Activated CD4-positive, alpha-beta T cell treated with anti-CD3 and anti-CD28 coated beads for 36 hours (primary cell): ENCODE measurements around the gene TCF4. TPM values are rescaled to one million over a fixed set of nuclear protein-coding genes. Genes with fewer than 3 reads are reported as not detected.

Source experiments
- ATAC-seq: fragments of 200-7000 bp; cut with Tn5 transposase; one replicate; pipeline ENCODE4 v1.10.0; 2021; ENCODE audit warnings: mild to moderate bottlenecking, moderate library complexity
- CTCF ChIA-PET: fragments of 350-600 bp; sonication (Branson Sonifier 250); formaldehyde crosslinking; loops from one replicate; lab custom pipeline; 2021; ENCODE audit warnings: antibody characterized with exemption; lab: Charles Lee
- POLR2A ChIA-PET: fragments of 350-600 bp; sonication (Branson Sonifier 250); formaldehyde crosslinking; loops from one replicate; lab custom pipeline; 2021; ENCODE audit warnings: antibody characterized with exemption, inconsistent platforms; lab: Charles Lee
- DNase-seq: peaks from one replicate; pipeline ENCODE4 v3.0.0-alpha.2; 2020
- H3K27ac Mint-ChIP-seq: one replicate; pipeline ENCODE4 v1.8.0; 2021; ENCODE audit warnings: mixed read lengths
- H3K27me3 Mint-ChIP-seq: one replicate; pipeline ENCODE4 v1.8.0; 2021; ENCODE audit warnings: mixed read lengths
- H3K36me3 Mint-ChIP-seq: one replicate; pipeline ENCODE4 v1.8.0; 2021; ENCODE audit warnings: low read depth, mixed read lengths
- H3K4me1 Mint-ChIP-seq: one replicate; pipeline ENCODE4 v1.8.0; 2021; ENCODE audit warnings: mixed read lengths
- H3K4me3 Mint-ChIP-seq: one replicate; pipeline ENCODE4 v1.8.0; 2021; ENCODE audit warnings: mild to moderate bottlenecking, moderate library complexity, mixed read lengths
- H3K9me3 Mint-ChIP-seq: one replicate; pipeline ENCODE4 v1.8.0; 2021; ENCODE audit warnings: low read depth, mixed read lengths
- intact Hi-C, 2 experiments: fragments of 100-400 bp; cut with DNase I in 1 of 2; cut with micrococcal nuclease in 1 of 2; formaldehyde crosslinking; loops; one replicate each; pipeline versions ENCODE4 v1.14.2 to v1.15.1; 2022 to 2024; cut with DNase I, micrococcal nuclease
- total RNA-seq, 2 experiments: library from RNA; stranded (reverse); gene quantifications; one replicate each; pipeline ENCODE4 v1.2.3, GENCODE V29; 2021

TCF4 gene
- total RNA-seq, 2 experiments from 2014 or later, result 0.69 to 1.9 TPM

DNA sequence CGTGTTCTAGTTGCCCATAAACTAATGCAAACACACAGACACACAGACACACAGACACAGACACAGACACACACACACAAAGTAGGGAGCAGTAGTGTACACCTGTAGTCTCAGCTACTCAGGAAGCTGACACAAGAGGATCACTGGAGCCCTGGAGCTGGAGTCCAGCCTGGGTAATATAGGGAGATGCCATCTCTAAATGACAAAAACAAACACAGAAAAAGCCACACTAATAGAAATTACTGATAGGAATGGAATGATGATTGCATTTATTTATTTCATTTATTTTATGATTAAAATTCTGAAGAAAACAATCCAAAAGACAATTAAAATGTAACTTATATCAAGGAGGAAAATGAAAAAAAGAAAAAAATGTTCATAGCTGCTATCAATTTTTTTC lies 30.8 kb downstream of the TCF4 start:
- Mint-ChIP-seq H3K36me3 (no peaks in the 10 kb centered on the region), H3K9me3 (no peaks in the 10 kb centered on the region), H3K4me3 (no peak overlapping the region), H3K27me3 (peaks cover 3% of the 10 kb centered on the region), H3K4me1 (no peaks in the 10 kb centered on the region), H3K27ac (no peak overlapping the region)
- DNase-seq (no peak), ATAC-seq (no peak)
- POLR2A ChIA-PET, result no interaction called here
- CTCF ChIA-PET, result interaction anchor here (0.8 kb wide), 1 partner anchor 103 kb away, joined by 3 read pairs; no protein-coding TSS in a partner anchor
- intact Hi-C loops, result no loop called here

DNA sequence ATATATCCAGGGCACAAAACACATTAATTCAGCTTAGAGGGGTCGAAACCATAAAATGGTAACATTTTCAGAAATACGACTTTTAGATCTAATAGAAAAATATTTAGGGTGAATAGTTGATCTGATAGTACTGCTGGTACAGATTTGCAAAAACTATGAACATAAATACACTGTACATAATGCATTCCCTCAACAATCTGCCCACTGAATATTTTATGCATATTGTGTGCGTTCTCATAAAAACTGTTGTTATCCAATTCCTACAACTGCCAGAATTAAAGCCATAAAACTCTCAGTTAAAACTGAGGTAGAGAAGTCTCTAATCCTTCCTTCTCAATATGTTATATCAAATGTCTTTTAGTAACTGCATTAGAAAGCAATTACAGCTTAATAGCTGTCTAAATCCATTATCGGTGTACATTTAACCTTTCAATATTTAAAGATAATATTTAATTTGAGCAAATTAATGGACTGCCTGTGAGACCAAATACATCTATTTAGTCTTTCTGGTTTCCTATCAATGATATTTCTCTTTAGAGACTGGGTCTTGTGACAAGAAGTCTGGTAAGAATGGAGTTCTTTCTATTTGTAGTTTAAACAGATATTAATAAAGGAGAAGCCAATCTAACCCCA lies 32.5 kb downstream of the TCF4 start:
- no peaks in the 10 kb centered on the region for H3K9me3 Mint-ChIP-seq
- H3K4me3 Mint-ChIP-seq, result no peak overlapping the region
- H3K27ac Mint-ChIP-seq, result no peak overlapping the region
- no peaks in the 10 kb centered on the region for H3K4me1 Mint-ChIP-seq
- DNase-seq (no peak), ATAC-seq (no peak)
- intact Hi-C loops, result no loop called here
- no peaks in the 10 kb centered on the region for H3K36me3 Mint-ChIP-seq
- ChIA-PET CTCF (interaction anchor here (0.6 kb wide), 1 partner anchor 27 kb away, joined by 3 read pairs; no protein-coding TSS in a partner anchor), POLR2A (no interaction called here)
- peaks cover 3% of the 10 kb centered on the region for H3K27me3 Mint-ChIP-seq

DNA sequence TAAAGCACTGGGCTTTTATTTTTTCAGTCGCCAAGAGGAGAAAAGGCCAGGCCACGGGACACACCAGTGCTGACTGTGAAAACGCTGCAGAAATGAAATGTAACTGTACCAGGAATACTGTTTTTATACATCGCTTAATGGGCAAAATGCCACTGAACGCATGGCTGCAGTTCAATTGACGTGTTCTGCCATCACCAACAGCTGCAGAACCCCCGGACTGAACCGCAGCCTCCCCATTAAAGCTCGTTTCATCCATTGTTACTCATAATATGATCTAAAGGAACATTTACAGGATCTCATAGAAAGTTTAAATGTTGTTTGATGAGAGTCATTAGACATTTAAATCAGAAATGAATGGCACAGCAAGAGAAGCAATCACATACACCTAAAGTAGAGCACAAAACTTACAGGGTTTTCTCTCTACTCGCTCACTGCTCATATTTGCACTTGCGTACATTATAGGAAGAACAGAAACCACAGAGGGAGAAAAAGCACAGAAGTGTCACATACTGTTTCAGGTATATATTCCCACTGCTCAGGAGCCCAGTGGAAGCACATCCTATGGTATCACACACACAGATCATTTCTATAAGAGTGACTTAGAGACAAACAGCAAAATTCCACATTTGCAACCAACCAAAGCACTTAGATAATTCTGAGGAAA lies 35.3 kb downstream of the TCF4 start:
- DNase-seq (no peak), ATAC-seq (no peak)
- Mint-ChIP-seq H3K27me3 (peaks cover 2% of the 10 kb centered on the region), H3K9me3 (no peaks in the 10 kb centered on the region), H3K4me1 (no peaks in the 10 kb centered on the region), H3K4me3 (no peak overlapping the region), H3K36me3 (no peaks in the 10 kb centered on the region), H3K27ac (no peak overlapping the region)
- intact Hi-C loops, result no loop called here
- CTCF ChIA-PET, result no interaction called here
- POLR2A ChIA-PET, result no interaction called here

DNA sequence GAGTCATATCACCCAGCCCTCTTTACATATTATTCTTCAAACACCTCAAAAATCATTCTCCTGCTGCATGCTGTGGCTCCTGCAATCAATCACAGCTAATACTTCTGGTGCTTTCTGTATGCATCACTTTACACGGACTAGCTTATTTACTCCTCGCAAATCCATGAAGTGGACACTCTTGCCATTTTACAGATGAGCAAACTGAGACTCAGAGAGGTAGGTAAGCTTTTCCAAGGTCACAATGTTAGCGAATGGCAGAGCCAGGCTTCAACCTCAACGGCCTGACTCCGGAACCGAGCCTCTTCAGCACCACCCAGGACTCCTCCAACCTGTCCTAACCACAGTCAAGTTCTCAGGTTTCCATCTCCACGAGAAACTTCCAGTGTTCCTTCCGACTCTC lies 36.8 kb downstream of the TCF4 start:
- H3K4me1 Mint-ChIP-seq, result no peaks in the 10 kb centered on the region
- DNase-seq (no peak), ATAC-seq (no peak)
- no peaks in the 10 kb centered on the region for H3K27me3 Mint-ChIP-seq
- CTCF ChIA-PET, result no interaction called here
- intact Hi-C loops, result no loop called here
- no peak overlapping the region for H3K27ac Mint-ChIP-seq
- H3K9me3 Mint-ChIP-seq, result no peaks in the 10 kb centered on the region
- no peak overlapping the region for H3K4me3 Mint-ChIP-seq
- H3K36me3 Mint-ChIP-seq, result no peaks in the 10 kb centered on the region
- POLR2A ChIA-PET, result no interaction called here

DNA sequence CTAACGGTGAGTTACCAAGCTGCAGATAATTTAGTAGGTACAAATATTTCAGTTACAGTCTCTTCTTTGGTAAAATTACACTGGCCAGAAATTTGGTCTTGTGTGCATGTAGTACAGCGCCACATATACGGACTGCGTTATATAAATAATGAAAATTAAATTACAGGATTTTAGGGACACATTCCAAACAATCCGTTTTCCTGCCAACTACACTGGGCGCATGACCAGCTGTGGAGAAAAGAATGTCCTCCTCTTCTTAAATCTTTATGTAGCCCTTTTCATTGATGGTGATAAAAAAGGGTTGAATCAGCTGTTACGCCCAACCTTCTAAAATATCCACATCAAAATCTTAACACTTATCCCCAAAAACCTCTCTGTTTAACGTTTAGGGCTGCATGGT lies 37.5 kb downstream of the TCF4 start:
- H3K36me3 Mint-ChIP-seq, result no peaks in the 10 kb centered on the region
- H3K4me1 Mint-ChIP-seq, result no peaks in the 10 kb centered on the region
- no peak for DNase-seq
- ATAC-seq, result no peak
- H3K9me3 Mint-ChIP-seq, result no peaks in the 10 kb centered on the region
- H3K27ac Mint-ChIP-seq, result no peak overlapping the region
- intact Hi-C loops, result no loop called here
- no peaks in the 10 kb centered on the region for H3K27me3 Mint-ChIP-seq
- CTCF ChIA-PET, result no interaction called here
- H3K4me3 Mint-ChIP-seq, result no peak overlapping the region
- POLR2A ChIA-PET, result no interaction called here

DNA sequence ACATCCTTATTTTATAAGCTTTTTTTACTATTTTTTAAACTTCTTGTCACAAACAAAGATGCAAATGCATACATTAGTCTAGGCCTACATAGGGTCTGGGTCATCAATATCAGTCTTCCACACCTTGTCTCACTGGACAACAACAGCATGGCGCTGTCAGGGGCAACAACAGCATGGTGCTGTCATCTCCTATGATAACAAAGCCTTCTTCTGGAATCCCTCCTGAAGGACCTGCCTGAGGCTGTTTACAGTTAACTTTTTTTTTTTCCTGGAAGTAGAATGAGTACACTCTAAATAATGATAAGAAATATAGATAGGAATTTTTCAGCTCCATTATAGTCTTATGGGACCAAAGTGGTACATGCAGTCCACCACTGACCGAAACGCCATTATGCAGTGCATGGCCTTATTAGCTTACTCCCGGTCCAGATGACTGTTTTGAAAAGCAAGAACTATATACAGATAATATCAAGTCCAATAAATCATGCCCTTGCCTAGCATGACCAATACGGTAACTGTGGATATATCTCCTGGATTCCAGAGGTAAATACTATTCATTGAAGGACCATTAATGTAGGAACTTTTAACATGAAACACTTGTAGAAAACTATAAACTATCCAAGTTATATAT lies 38.4 kb downstream of the TCF4 start:
- Mint-ChIP-seq H3K9me3 (no peaks in the 10 kb centered on the region), H3K36me3 (no peaks in the 10 kb centered on the region), H3K27me3 (no peaks in the 10 kb centered on the region), H3K27ac (no peak overlapping the region), H3K4me3 (no peak overlapping the region), H3K4me1 (no peaks in the 10 kb centered on the region)
- ChIA-PET POLR2A (interaction anchor here (0.5 kb wide), 1 partner anchor 55 kb away, joined by 3 read pairs; no protein-coding TSS in a partner anchor), CTCF (interaction anchor here (0.6 kb wide), 1 partner anchor 517 kb away, joined by 3 read pairs; no protein-coding TSS in a partner anchor)
- intact Hi-C loops, result no loop called here
- no peak for DNase-seq
- no peak for ATAC-seq

DNA sequence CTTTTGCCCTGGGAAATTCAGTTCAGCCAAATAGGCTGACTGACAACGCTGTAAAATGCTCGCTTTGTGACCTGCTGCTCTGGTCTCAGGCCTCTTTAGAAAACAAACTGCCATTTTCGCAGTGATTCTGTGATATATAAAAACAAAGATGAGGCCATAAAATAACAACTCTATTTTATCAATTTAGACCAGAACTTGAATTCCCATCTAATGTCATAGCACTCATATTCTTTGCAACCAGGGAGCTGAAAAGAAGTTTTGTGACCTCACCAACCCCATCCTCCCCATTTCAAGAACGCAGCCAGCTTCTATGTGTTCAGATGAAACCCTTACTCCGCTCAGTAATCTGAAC lies 40.3 kb downstream of the TCF4 start:
- H3K27ac Mint-ChIP-seq, result no peak overlapping the region
- CTCF ChIA-PET, result no interaction called here
- no peaks in the 10 kb centered on the region for H3K9me3 Mint-ChIP-seq
- no peaks in the 10 kb centered on the region for H3K36me3 Mint-ChIP-seq
- H3K4me1 Mint-ChIP-seq, result no peaks in the 10 kb centered on the region
- ATAC-seq (no peak), DNase-seq (no peak)
- intact Hi-C loops, result no loop called here
- H3K27me3 Mint-ChIP-seq, result no peaks in the 10 kb centered on the region
- POLR2A ChIA-PET, result no interaction called here
- H3K4me3 Mint-ChIP-seq, result no peak overlapping the region

DNA sequence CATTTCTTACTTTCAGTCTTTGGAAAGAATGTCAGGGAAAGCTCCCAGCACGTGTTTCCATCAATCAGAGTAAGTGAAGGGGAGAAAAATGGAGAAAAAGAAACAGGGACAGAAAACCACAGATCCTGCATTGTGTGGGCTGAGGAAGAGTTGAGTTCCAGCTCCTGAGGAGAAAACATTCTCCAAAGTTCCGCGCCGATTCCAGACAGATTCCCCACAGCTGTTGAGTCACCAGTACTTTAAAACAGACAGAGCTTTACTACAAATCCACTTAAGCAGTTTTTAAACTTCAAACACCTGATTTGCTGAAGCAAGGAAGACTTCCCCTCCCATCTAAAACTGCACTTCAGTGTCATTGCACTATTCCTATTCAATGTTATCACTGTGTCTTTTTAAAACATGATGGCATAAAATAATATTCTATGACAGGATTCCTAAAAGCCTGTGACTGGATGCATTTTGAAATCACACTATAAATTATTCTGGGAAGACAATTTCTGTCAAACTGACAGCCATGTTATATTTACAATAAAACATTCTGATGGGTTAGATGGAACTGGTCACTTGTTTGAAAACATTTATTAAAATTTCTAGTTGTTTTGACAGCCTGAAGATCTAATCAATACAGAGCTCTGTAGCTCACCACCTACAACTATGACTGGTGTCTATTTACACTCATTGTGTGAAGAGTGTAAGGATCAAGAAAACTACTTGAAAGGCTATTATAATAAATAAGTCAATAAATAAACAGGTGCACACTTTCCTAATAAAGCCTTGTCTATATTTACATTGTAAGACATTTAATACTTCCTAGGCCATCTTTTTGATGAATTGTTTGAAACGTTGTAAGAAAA lies 40.9 kb downstream of the TCF4 start:
- Mint-ChIP-seq H3K4me1 (no peaks in the 10 kb centered on the region), H3K27me3 (no peaks in the 10 kb centered on the region), H3K36me3 (no peaks in the 10 kb centered on the region), H3K9me3 (no peaks in the 10 kb centered on the region), H3K27ac (no peak overlapping the region), H3K4me3 (no peak overlapping the region)
- DNase-seq (no peak), ATAC-seq (no peak)
- intact Hi-C loops, result no loop called here
- POLR2A ChIA-PET, result no interaction called here
- CTCF ChIA-PET, result no interaction called here

DNA sequence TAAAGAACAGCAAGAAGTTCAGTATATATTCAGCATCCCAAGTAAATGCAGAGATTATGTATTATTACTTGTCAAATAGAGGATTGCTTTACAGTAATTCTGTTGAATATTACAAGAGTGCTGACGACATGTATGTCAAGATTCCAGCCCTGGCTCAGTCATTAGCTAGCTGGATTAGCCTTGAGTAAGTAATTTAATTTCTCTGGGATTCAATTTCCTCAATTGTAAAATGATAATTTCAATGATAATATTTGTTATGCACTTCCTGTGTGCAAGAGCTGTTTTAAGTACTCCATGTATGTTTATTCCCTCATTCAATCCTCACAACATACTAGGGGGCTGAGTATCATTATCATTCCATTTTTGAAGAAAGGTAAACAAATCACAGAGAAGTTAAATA lies 44.0 kb downstream of the TCF4 start:
- DNase-seq (no peak), ATAC-seq (no peak)
- CTCF ChIA-PET, result interaction anchor here (0.7 kb wide), 1 partner anchor 358 kb away, joined by 3 read pairs; no protein-coding TSS in a partner anchor
- POLR2A ChIA-PET, result no interaction called here
- no peaks in the 10 kb centered on the region for H3K27me3 Mint-ChIP-seq
- no peak overlapping the region for H3K27ac Mint-ChIP-seq
- H3K4me1 Mint-ChIP-seq, result no peaks in the 10 kb centered on the region
- intact Hi-C loops, result no loop called here
- no peaks in the 10 kb centered on the region for H3K9me3 Mint-ChIP-seq
- H3K36me3 Mint-ChIP-seq, result no peaks in the 10 kb centered on the region
- H3K4me3 Mint-ChIP-seq, result no peak overlapping the region

DNA sequence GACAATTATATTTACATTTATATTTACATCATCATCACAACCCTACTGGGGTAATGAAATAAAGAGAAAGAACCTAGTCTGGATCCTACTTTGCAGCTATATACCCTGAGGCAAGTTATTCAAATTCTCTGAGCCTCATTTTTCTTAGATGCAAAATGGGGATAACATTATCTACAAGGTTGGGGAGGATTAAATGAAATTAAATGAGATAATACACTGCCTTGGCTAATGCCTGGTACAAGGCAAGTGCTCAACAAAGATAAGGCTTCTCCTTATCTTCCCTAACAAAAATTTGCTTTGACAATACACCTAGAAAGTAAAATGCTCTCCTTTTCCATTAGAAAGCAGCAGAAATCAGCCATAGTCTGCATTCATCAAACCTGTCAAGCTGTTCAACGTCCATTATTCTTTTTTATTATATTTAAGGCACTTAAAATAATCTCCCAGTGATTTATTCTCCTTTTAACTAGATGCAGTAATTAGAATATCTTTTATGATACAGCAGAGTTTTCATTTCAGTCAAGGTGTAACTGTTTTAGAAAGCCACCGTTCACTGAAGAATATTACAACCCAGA lies 44.8 kb downstream of the TCF4 start:
- CTCF ChIA-PET, result no interaction called here
- Mint-ChIP-seq H3K9me3 (no peaks in the 10 kb centered on the region), H3K36me3 (no peaks in the 10 kb centered on the region), H3K27me3 (no peaks in the 10 kb centered on the region), H3K4me3 (no peak overlapping the region), H3K27ac (no peak overlapping the region), H3K4me1 (no peaks in the 10 kb centered on the region)
- ATAC-seq (no peak), DNase-seq (no peak)
- intact Hi-C loops, result no loop called here
- POLR2A ChIA-PET, result no interaction called here

DNA sequence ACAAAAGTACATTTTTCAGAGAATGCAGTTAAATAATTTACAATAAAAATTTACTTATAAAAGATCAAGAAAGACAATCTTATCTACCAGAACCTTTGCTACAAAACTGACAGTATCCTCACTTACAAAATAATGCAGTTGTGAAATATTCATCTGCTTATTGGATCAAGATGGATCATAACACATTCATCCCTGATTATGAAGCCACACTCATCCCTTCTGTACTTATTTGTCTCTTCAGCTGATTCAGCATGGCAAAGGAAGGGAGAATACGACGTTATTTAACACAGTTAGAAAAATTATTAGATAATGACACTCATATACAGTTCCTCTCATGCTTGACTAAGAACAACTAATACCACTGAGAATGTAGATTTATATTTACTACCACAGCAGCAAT lies 46.4 kb downstream of the TCF4 start:
- Mint-ChIP-seq H3K27ac (no peak overlapping the region), H3K4me3 (no peak overlapping the region), H3K27me3 (no peaks in the 10 kb centered on the region), H3K4me1 (no peaks in the 10 kb centered on the region), H3K36me3 (no peaks in the 10 kb centered on the region), H3K9me3 (no peaks in the 10 kb centered on the region)
- ChIA-PET POLR2A (no interaction called here), CTCF (no interaction called here)
- intact Hi-C loops, result no loop called here
- no peak for ATAC-seq
- DNase-seq, result no peak
